OCI-LY3 (cell line): ENCODE results near the gene MNAT1.

ENCODE experiments used
- H2AFZ ChIP-seq: fragments of 200-600, 300-600 bp; shearing (Covaris generic); 2 replicates; pipeline ENCODE4 v1.6.0; 2014; ENCODE audit warnings: antibody characterized with exemption, low read depth, low read length
- H3K27ac ChIP-seq: fragments of 200-600, 300-600 bp; sonication (generic); 2 replicates; pipeline ENCODE4 v1.5.1; 2014; ENCODE audit warnings: mild to moderate bottlenecking, low read length, moderate library complexity, mixed read lengths
- H3K27me3 ChIP-seq: fragments of 200-600, 300-600 bp; sonication (generic); 2 replicates; pipeline ENCODE4 v1.6.1; 2014; ENCODE audit warnings: low read depth, low read length, mixed read lengths
- H3K36me3 ChIP-seq: fragments of 200-600, 300-600 bp; sonication (generic); replicated peaks from 2 replicates; pipeline ENCODE3; 2014; ENCODE audit warnings: low read depth, low read length, mixed read lengths
- H3K4me1 ChIP-seq: fragments of 300-600, 200-600 bp; sonication (generic); 2 replicates; pipeline ENCODE4 v1.6.1; 2014; ENCODE audit warnings: low read length, mixed read lengths
- H3K4me2 ChIP-seq: fragments of 200-600, 300-600 bp; sonication (generic); 2 replicates; pipeline ENCODE4 v1.6.1; 2014; ENCODE audit warnings: low read length, mixed read lengths
- H3K4me3 ChIP-seq: fragments of 300-600, 200-600 bp; sonication (generic); 2 replicates; pipeline ENCODE4 v1.5.1; 2014; ENCODE audit warnings: antibody characterized with exemption, mild to moderate bottlenecking, low read length, moderate library complexity
- H3K79me2 ChIP-seq: fragments of 300-600, 200-600 bp; shearing (Covaris generic); 2 replicates; pipeline ENCODE4 v1.6.1; 2014; ENCODE audit warnings: mild to moderate bottlenecking, low read length, mixed read lengths
- H3K9ac ChIP-seq: fragments of 300-600, 200-600 bp; shearing (Covaris generic); 2 replicates; pipeline ENCODE4 v1.6.0; 2014; ENCODE audit warnings: mild to moderate bottlenecking, low read length, moderate library complexity
- H3K9me3 ChIP-seq: fragments of 200-600, 300-600 bp; shearing (Covaris generic); 2 replicates; pipeline ENCODE4 v1.6.1; 2014; ENCODE audit warnings: low read length, mixed read lengths; ENCODE audit not compliant: insufficient read depth
- H4K20me1 ChIP-seq: fragments of 200-600, 300-600 bp; sonication (generic); 2 replicates; pipeline ENCODE4 v1.6.1; 2016; ENCODE audit warnings: low read length, mixed read lengths; ENCODE audit not compliant: insufficient read depth
- EZH2phosphoT487 ChIP-seq: fragments of 200-600 bp; shearing (Covaris generic); IDR thresholded peaks from 2 replicates; pipeline ENCODE4 v1.6.1; 2018; ENCODE audit warnings: antibody characterized with exemption, mixed run types, low read depth
- TF ChIP-seq, protein P1 (sequence below): fragments of 200-600, 300-600 bp; sonication (generic); IDR thresholded peaks from 2 replicates; pipeline ENCODE4 v1.5.1; 2014; ENCODE audit warnings: antibody characterized with exemption, low read length, low read depth

Gene MNAT1

DNA sequence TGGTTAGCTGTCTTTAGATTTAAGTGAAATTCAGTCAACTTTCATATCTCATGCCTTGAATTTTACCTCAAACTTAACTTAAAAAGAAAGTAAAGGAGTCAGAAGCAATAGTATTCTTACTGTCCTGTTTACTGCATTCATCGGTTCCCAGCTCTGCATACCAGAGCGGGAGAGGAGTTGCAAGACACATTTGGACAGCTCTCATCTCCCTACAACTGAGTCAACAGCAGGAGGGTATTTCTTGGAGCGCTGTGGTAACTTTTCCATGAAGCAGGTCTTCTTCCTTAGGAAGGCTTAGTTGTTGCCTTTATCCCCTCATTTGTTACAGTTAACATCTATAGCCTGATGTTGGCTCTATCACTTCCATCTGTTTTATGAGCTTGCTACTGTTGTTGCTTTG lies 181.2 kb downstream of the MNAT1 start:
- no peaks in the 10 kb centered on the region for H3K79me2 ChIP-seq
- no peak for TF ChIP-seq EZH2phosphoT487
- TF ChIP-seq, protein P1, sequence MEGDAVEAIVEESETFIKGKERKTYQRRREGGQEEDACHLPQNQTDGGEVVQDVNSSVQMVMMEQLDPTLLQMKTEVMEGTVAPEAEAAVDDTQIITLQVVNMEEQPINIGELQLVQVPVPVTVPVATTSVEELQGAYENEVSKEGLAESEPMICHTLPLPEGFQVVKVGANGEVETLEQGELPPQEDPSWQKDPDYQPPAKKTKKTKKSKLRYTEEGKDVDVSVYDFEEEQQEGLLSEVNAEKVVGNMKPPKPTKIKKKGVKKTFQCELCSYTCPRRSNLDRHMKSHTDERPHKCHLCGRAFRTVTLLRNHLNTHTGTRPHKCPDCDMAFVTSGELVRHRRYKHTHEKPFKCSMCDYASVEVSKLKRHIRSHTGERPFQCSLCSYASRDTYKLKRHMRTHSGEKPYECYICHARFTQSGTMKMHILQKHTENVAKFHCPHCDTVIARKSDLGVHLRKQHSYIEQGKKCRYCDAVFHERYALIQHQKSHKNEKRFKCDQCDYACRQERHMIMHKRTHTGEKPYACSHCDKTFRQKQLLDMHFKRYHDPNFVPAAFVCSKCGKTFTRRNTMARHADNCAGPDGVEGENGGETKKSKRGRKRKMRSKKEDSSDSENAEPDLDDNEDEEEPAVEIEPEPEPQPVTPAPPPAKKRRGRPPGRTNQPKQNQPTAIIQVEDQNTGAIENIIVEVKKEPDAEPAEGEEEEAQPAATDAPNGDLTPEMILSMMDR, result no peak
- no peaks in the 10 kb centered on the region for H3K36me3 ChIP-seq
- no peak overlapping the region for H3K4me3 ChIP-seq
- H3K4me1 ChIP-seq, result no peaks in the 10 kb centered on the region
- no peaks in the 10 kb centered on the region for H4K20me1 ChIP-seq
- H3K27ac ChIP-seq, result no peak overlapping the region
- H3K4me2 ChIP-seq, result no peak overlapping the region
- H2AFZ ChIP-seq, result no peak overlapping the region
- H3K9ac ChIP-seq, result no peak overlapping the region
- no peaks in the 10 kb centered on the region for H3K27me3 ChIP-seq
- H3K9me3 ChIP-seq, result no peaks in the 10 kb centered on the region

DNA sequence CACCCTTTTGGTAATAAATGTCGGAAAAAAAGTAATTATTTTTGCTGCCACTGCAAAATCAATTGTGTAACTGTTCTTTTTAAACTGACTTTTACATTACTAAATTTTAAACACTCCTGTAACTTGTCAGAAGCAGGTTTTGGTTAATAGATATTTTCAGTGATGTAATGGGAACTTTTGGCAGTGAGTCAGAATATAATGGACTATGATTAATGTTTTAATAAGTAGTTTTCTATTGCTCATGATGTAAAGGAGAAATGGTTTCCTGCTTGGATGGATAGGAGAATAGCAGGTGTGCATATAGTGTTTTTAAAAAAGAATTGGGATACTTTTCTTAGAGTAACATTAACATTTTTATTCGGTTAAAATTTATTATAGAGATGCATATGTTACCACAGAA lies 187.5 kb downstream of the MNAT1 start:
- Histone ChIP-seq H4K20me1 (no peaks in the 10 kb centered on the region), H3K4me3 (no peak overlapping the region), H3K36me3 (no peaks in the 10 kb centered on the region), H3K4me2 (no peak overlapping the region), H2AFZ (no peak overlapping the region), H3K9ac (no peak overlapping the region), H3K79me2 (no peaks in the 10 kb centered on the region), H3K4me1 (peaks cover 12% of the 10 kb centered on the region), H3K27me3 (no peaks in the 10 kb centered on the region), H3K9me3 (no peaks in the 10 kb centered on the region), H3K27ac (no peak overlapping the region)
- no peak for TF ChIP-seq EZH2phosphoT487
- TF ChIP-seq, protein P1, result no peak

DNA sequence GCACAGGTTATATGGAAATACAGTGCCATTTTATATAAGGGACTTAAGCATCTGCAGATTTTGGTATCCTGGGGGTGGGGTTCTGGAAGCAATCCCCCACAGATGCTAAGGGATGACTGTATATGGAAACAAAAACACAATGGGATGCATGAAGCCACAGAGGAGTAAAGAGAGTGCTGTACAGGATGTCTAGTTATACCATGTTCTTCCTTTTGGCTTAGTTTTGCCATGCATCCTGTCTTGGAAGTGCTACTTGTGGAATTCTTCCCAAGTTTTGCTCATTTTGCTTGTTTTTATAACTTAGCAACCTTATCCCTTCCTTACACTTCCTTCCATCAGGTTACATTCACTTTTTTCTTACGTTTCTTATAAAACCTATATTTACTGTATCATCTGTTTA lies 190.7 kb downstream of the MNAT1 start:
- H3K4me3 ChIP-seq, result no peak overlapping the region
- no peak for TF ChIP-seq EZH2phosphoT487
- TF ChIP-seq, protein P1, result no peak
- H3K27ac ChIP-seq, result no peak overlapping the region
- no peaks in the 10 kb centered on the region for H3K79me2 ChIP-seq
- no peak overlapping the region for H2AFZ ChIP-seq
- no peaks in the 10 kb centered on the region for H3K27me3 ChIP-seq
- H3K4me2 ChIP-seq, result no peak overlapping the region
- H3K9ac ChIP-seq, result no peak overlapping the region
- no peaks in the 10 kb centered on the region for H4K20me1 ChIP-seq
- H3K9me3 ChIP-seq, result no peaks in the 10 kb centered on the region
- no peaks in the 10 kb centered on the region for H3K36me3 ChIP-seq
- peaks cover 12% of the 10 kb centered on the region for H3K4me1 ChIP-seq

DNA sequence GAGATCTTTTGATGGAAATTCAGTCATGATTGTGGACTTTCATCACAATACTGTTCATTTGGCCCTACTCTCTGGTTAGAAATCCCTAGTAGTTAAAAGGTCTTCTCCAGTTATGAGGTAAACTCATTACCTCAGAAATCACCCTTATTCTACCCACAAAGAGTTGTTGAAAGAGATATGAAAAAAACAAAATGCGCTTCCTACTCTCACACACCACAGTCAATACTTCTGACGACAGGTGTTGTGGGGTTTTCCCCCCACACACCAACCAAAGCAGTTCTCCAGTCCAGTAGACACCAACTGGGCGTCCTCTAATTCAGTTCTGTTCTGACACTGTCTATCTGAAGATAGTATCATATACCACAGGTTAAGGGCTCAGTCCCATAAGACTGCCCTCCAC lies 191.4 kb downstream of the MNAT1 start:
- Histone ChIP-seq H2AFZ (no peak overlapping the region), H3K9me3 (no peaks in the 10 kb centered on the region), H3K4me2 (peak overlapping the region; percentile 28), H3K27me3 (no peaks in the 10 kb centered on the region), H3K4me3 (no peak overlapping the region), H3K9ac (no peak overlapping the region), H4K20me1 (no peaks in the 10 kb centered on the region), H3K27ac (no peak overlapping the region), H3K4me1 (peaks cover 12% of the 10 kb centered on the region), H3K79me2 (no peaks in the 10 kb centered on the region), H3K36me3 (no peaks in the 10 kb centered on the region)
- TF ChIP-seq, protein P1, result no peak
- no peak for TF ChIP-seq EZH2phosphoT487
